Stimulated activated CD4-positive, alpha-beta T cell treated with anti-CD3 and anti-CD28 coated beads, Interleukin-2, amount 100 ng/mL, for 4 hours (primary cell): ENCODE measurements around the gene RGS7BP.
"Not testable (repeated sequence)": the region's sequence is repeated elsewhere in the genome, so short reads cannot be mapped to it uniquely, and the experiment has no call there.

Source experiments
- DNase-seq: peaks from one replicate; pipeline ENCODE4 v3.0.0-alpha.2; 2020; ENCODE audit warnings: low read depth

RGS7BP gene

GRCh38 chr5:64558641-64559040, 52.8 kb downstream of the RGS7BP start:
- not testable (repeated sequence) for DNase-seq

GRCh38 chr5:64566310-64566916, 60.6 kb downstream of the RGS7BP start:
- DNase-seq = no peak

DNA sequence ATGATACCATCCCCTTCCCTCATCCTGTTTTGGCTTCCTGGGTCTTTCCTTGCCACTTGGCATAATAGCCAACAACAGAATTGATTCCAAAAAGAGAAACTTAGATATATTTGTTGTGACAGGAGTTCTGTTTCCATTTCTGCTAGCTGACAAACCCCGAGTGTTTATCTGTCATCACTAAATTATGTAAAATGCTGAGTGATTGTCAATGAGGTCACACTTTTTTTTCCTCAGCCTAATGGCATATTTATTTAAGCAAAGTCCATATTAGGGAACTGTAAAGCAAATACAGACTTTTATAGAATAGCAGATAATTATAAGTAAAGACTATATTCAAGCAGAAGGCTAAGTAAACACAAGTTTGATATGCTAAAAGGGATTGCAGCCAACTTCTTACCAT, 64.0 kb downstream of the RGS7BP start:
- no peak for DNase-seq

DNA sequence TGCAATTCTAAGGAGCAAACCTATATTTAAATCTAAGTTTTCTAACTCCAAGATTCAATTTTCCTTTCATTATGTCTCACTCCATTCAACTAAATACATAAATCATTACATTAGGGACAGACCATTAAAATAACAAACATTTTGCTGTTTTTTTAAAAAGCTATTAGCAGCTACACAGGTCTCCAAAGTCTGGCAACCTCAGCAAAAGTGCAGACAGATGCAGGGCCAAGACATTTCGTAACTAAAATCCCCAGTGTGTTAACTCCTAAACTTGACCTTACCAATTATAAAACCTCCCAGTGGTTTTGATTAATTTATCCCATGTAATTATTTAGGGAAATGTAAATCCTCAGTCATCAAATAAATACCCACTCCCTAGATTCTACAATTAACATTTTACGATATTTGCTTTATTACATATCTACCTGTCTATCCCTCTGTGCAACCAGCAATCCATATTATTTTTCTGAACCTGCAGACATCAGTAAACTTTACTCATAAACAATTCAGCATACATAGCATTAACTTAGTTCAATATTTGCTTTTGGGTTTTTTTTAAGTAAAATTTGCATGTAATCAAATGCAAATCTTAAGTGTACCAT, 64.7 kb downstream of the RGS7BP start:
- no peak for DNase-seq

DNA sequence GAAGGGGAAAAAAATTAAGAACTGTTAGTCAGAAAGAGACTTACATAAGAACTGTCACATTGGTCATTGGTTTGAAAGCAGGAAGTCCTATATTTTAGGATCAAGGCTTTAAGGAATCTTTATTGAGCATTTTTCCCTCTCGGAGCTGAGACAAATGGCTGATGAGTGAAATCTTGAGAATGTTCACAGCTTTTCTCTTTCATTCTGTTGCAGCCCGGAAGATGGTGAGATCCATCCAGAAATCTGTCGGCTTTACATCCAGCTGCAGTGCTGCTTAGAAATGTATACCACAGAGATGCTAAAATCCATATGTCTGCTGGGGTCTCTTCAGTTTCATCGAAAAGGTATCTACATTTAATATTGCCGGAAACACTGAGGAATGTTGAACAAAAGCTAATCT, 69.7 kb downstream of the RGS7BP start:
- no peak for DNase-seq

GRCh38 chr5:64576250-64576649, 70.4 kb downstream of the RGS7BP start:
- DNase-seq = no peak

GRCh38 chr5:64585646-64586045, 79.8 kb downstream of the RGS7BP start:
- no peak for DNase-seq

DNA sequence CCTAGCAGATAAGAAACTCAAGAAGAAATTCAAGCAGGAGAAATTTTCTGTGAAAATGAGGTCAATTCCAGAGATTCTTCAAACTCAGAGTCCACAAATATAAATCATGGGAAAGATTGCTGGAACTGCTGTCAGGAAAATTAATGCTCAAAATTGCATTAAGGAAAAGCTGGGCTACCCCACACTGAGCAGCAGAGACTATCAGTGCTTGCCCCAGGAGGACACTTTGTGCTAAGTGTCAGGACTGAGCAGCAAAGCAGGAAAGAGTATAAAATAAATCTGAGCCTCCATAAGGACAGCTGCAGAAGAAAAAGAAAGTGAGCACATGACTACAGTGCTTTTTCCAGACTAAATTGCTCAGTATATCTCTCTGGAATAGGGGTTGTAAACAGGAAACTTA, 81.6 kb downstream of the RGS7BP start:
- DNase-seq = no peak

GRCh38 chr5:64592730-64593341, 87.0 kb downstream of the RGS7BP start:
- DNase-seq = no peak

- no peak for DNase-seq
These were observed 88.2 kb downstream of the RGS7BP start for GRCh38 chr5:64594025-64594424.

DNA sequence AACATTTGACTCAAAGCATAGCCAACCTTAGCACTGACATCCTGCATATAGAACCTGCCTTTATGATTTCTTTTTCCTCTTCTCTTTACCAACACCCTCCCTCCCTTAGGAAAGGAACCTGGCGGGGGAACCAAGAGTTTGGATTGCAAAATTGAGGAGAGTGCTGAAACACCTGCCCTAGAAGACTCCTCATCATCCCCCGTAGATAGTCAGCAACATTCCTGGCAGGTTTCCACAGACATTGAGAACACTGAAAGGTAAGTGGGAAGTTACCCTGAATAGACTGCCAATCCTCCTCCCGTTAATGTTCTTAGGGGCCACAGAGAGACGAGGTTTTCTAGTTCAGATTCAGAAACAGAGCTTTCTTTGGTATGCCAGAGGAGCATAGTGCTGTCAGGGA, 88.8 kb downstream of the RGS7BP start:
- DNase-seq = no peak

- DNase-seq = no peak
These were observed 89.4 kb downstream of the RGS7BP start for GRCh38 chr5:64595031-64595855.

DNA sequence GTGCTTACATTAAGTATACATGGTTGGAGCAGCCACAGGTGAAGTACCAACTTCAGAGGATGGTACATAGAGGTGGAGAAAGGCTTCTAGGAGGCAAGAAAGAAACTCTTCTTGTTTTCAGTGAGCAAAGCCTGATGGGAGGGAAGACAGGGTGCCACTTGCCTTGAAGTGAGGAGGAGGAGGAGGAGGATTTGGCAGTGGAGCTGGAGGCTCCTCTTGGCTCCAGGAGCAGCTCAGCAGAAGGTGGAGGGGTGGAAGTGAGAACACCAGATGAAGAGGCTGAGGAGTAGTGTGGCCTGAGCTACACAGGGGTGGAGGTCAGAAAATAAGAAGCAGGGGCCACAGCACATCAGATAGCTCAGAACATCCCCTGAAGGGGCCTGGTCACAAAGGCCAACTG, 93.4 kb downstream of the RGS7BP start:
- DNase-seq = no peak

DNA sequence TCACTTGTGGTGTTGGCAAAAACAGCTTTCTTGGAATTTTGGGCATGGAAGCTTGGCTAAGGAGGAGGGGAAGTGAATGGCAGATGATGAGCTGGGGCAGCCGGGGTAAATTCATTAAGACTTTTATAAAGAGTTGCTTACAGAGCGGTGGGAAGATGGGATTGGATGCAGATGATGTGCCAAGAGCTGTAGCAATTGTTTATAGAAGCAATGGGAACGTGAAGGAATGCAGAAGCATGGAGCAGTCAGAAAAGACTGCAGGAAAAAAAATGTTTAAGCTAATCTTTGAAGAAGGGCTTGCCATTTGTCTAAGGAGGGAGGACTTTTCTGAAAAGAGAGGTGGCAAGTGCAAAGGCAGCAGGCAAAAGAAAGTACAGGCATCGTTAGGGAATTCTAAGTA, 97.9 kb downstream of the RGS7BP start:
- no peak for DNase-seq

DNA sequence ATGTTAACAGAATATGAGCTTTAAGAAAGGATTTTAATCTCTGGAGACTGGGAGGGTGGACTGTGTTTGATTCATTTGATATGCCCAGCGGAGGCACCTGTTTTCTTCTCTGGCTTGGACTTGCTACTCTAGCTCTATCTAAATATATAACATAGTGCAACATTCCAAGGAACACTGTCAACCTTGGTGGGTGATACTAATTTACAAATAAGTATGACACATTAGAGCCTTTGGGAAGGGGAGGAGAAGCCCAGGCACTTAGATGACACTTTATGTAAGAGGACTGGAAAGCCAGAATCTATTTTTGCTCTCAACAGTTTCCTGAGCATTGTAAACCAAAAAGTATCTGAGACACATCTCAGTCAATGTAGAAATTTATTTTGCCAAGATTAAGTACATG, 101.1 kb downstream of the RGS7BP start:
- no peak for DNase-seq

- DNase-seq = no peak
These were observed 106.6 kb downstream of the RGS7BP start for GRCh38 chr5:64612344-64612961.

- no peak for DNase-seq
These were observed 110.1 kb downstream of the RGS7BP start for GRCh38 chr5:64615895-64616294.

DNA sequence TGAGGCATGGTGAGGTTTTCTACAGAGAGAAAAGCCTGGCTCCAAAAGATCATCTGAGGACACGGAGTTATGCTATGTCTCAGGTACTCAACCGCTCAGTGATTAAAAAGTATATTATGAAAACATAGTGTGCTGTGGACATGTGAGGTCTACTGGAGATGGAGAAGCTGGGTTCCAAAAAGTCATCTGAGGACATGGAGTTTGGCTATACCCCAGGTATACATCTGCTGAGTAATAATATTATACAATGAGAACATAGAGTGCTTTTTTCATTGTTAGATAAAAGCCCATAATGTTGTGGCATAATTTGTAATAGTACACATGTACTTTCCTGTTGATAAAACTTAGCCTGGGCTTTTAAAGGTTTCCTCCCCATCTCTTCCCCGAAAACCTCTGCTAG, 113.8 kb downstream of the RGS7BP start:
- DNase-seq = no peak

- no peak for DNase-seq
These were observed 117.2 kb downstream of the RGS7BP start for GRCh38 chr5:64622991-64623390.

DNA sequence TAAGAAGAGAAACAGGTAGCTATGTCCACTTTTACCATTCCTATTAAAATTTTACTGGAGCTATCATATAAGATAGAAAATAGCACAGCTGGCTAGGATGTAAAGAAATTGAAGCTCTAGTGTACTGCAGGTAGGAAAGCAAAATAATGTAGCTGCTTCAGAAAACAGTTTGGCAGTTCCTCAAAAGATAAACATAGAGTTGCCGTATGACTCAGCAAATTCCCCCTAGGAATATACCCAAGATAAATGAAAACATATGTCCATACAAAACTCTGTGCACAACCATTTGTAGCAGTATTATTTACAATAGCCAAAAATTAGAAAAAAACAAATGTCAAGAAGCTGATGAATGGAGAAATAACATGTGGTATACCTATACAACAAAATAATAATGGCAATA, 119.9 kb downstream of the RGS7BP start:
- DNase-seq = no peak

- no peak for DNase-seq
These were observed 123.1 kb downstream of the RGS7BP start for GRCh38 chr5:64628901-64629300.

DNA sequence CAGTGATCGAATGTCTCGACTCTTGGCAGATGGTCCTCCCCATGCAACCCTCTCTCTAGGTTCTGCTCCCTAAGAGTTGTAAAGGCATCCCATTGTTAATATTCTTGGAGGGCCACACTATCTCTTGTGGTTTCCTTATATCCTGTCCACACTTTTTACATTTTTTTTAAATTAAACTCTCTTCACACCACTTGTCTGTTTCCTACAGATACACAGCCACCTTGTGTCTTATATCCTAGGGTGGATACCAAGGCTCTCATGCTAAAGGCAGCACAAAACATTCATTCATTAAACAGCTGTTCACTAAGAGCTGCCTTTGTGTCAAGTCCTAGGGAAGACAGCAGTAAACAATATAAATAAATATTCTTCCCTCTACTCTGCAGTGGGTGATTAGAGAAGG, 124.0 kb downstream of the RGS7BP start:
- no peak for DNase-seq

- DNase-seq = no peak
These were observed 126.4 kb downstream of the RGS7BP start for GRCh38 chr5:64632251-64632650.
